Measurements from ENCODE around the gene MYRIP. TPM values are rescaled to one million over a fixed set of nuclear protein-coding genes. Genes with fewer than 3 reads are reported as not detected.

MYRIP gene
- total and polyA plus RNA-seq, 8 donors = 1.4 to 11.2 (median 7.8) TPM

- no peaks in the 10 kb centered on the region for H3K36me3 ChIP-seq
- TF ChIP-seq, protein P1, sequence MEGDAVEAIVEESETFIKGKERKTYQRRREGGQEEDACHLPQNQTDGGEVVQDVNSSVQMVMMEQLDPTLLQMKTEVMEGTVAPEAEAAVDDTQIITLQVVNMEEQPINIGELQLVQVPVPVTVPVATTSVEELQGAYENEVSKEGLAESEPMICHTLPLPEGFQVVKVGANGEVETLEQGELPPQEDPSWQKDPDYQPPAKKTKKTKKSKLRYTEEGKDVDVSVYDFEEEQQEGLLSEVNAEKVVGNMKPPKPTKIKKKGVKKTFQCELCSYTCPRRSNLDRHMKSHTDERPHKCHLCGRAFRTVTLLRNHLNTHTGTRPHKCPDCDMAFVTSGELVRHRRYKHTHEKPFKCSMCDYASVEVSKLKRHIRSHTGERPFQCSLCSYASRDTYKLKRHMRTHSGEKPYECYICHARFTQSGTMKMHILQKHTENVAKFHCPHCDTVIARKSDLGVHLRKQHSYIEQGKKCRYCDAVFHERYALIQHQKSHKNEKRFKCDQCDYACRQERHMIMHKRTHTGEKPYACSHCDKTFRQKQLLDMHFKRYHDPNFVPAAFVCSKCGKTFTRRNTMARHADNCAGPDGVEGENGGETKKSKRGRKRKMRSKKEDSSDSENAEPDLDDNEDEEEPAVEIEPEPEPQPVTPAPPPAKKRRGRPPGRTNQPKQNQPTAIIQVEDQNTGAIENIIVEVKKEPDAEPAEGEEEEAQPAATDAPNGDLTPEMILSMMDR (IDR thresholded peaks at IDR 0.05) = no peak
- WGBS, 2 donors = 96 to 97% methylated on average over 2 of the region's 2 CpGs
- no peaks in the 10 kb centered on the region for H3K27me3 ChIP-seq
- H3K27ac ChIP-seq = no peak overlapping the region
- DNase-seq (no peak), ATAC-seq (no peak), FAIRE-seq (no peak)
- no peaks in the 10 kb centered on the region for H3K9me3 ChIP-seq
- no peaks in the 10 kb centered on the region for H3K4me1 ChIP-seq
- intact Hi-C loops (cut with DNase I) = no loop called here
- H3K4me3 ChIP-seq = no peak overlapping the region
Measured at GRCh38 chr3:40208251-40208650, 398.8 kb downstream of the MYRIP start.

- no peak for ATAC-seq
- DNase-seq = no peak
- no peak for FAIRE-seq
- Histone ChIP-seq H3K27me3 (no peaks in the 10 kb centered on the region), H3K4me1 (no peaks in the 10 kb centered on the region), H3K36me3 (no peaks in the 10 kb centered on the region), H3K9me3 (no peaks in the 10 kb centered on the region), H3K4me3 (no peak overlapping the region), H3K27ac (no peak overlapping the region)
- WGBS, 2 donors = 90 to 92% methylated on average over 4 of the region's 4 CpGs
- intact Hi-C loops (cut with DNase I) = no loop called here
- TF ChIP-seq, protein P1 (IDR thresholded peaks at IDR 0.05) = no peak
Measured at GRCh38 chr3:40211579-40211978, 402.2 kb downstream of the MYRIP start.

GRCh38 chr3:40213556-40213955 lies 404.1 kb downstream of the MYRIP start:
- TF ChIP-seq, protein P1 (IDR thresholded peaks at IDR 0.05) = no peak
- DNase-seq = no peak
- FAIRE-seq = no peak
- intact Hi-C loops (cut with DNase I) = no loop called here
- H3K27me3 ChIP-seq = no peaks in the 10 kb centered on the region
- ATAC-seq = no peak
- H3K4me1 ChIP-seq = no peaks in the 10 kb centered on the region
- H3K27ac ChIP-seq = no peak overlapping the region
- H3K36me3 ChIP-seq = no peaks in the 10 kb centered on the region
- WGBS, 2 donors = 75 to 77% methylated on average over 5 of the region's 5 CpGs
- H3K9me3 ChIP-seq = no peaks in the 10 kb centered on the region
- H3K4me3 ChIP-seq = no peak overlapping the region

DNA sequence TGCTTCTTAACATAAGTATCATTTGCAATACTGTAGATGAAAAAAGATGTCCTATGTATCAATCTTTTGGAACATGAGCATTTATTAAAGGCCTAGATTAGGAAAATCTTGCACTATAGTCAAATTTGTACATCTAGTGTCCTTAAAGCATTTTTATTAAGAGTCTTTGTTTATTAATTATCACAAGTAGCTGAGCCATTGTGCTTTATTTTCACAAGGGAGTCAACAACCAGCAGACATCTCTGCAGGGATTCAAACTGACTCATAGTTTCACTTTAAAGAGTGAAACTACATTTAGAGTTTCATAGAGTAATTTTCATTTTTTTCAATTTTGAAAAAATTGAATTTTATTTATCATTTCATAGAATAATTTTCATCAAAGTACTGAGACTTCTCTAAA lies 405.6 kb downstream of the MYRIP start:
- Histone ChIP-seq H3K27me3 (no peaks in the 10 kb centered on the region), H3K9me3 (no peaks in the 10 kb centered on the region), H3K36me3 (no peaks in the 10 kb centered on the region), H3K4me3 (no peak overlapping the region), H3K4me1 (no peaks in the 10 kb centered on the region), H3K27ac (no peak overlapping the region)
- ATAC-seq = no peak
- intact Hi-C loops (cut with DNase I) = no loop called here
- FAIRE-seq = no peak
- TF ChIP-seq, protein P1 (IDR thresholded peaks at IDR 0.05) = no peak
- DNase-seq = no peak

DNA sequence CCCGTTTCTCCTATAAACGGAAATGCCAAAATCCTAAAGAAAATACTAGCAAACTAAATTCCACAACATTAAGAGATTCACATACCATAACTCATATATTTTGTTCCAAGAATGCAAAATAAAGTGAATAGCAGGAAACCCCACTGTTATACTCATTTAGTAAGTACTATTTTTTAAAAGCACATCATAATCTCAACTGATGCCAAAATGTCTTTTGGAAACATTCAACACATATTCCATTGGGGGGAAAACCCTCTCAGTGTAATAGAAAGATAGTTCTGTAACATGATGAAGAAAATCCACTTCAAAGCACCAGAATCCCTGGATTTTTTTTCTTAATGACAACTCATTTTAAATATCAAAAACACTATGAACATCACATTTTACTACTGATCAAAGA lies 407.1 kb downstream of the MYRIP start:
- DNase-seq = no peak
- TF ChIP-seq, protein P1 (IDR thresholded peaks at IDR 0.05) = no peak
- Histone ChIP-seq H3K4me3 (no peak overlapping the region), H3K4me1 (no peaks in the 10 kb centered on the region), H3K36me3 (no peaks in the 10 kb centered on the region), H3K27me3 (no peaks in the 10 kb centered on the region), H3K27ac (no peak overlapping the region), H3K9me3 (no peaks in the 10 kb centered on the region)
- no peak for FAIRE-seq
- 84 to 88% methylated on average over 2 of the region's 2 CpGs for WGBS, 2 donors
- intact Hi-C loops (cut with DNase I) = no loop called here
- ATAC-seq = no peak

Data from pancreas (tissue), 10 donors.